Small intestine (tissue), 7 donors: ENCODE data around the gene DUS1L. TPM values are rescaled to one million over a fixed set of nuclear protein-coding genes. Genes with fewer than 3 reads are reported as not detected.

Source experiments
- DNase-seq, 2 donors: peaks; one replicate each; pipeline versions ENCODE4 v3.0.0 to v3.0.0-alpha.2; 2013
- FAIRE-seq: peaks from 2 replicates; lab custom pipeline; 2012; peaks lifted over from hg19 to GRCh38; lab: Jason Lieb, UNC
- H3K27ac ChIP-seq, 3 donors: one replicate each; pipeline ENCODE4 v1.5.1; 2013; ENCODE audit warnings: low read length in 2 of 3, mild to moderate bottlenecking in 2 of 3, control low read depth in 1 of 3, inconsistent platforms in 1 of 3, low read depth in 1 of 3, moderate library complexity in 1 of 3
- H3K27me3 ChIP-seq, 3 donors: one replicate each; pipeline ENCODE4 v1.6.1; 2013; ENCODE audit warnings: low read length in 3 of 3, inconsistent platforms in 1 of 3; ENCODE audit not compliant: control insufficient read depth in 3 of 3, insufficient read depth in 3 of 3
- H3K36me3 ChIP-seq, 3 donors: one replicate each; pipeline ENCODE4 v1.6.1; 2013; ENCODE audit warnings: low read length in 3 of 3, inconsistent platforms in 1 of 3, low read depth in 1 of 3, mild to moderate bottlenecking in 1 of 3, moderate library complexity in 1 of 3; ENCODE audit not compliant: control insufficient read depth in 3 of 3, insufficient read depth in 2 of 3
- H3K4me1 ChIP-seq, 3 donors: one replicate each; pipeline ENCODE4 v1.6.1; 2013; ENCODE audit warnings: low read length in 2 of 3, inconsistent platforms in 1 of 3, low read depth in 1 of 3, mild to moderate bottlenecking in 1 of 3, moderate library complexity in 1 of 3; ENCODE audit not compliant: control insufficient read depth in 3 of 3, insufficient read depth in 2 of 3
- H3K4me3 ChIP-seq, 3 donors: one replicate each; pipeline ENCODE4 v1.5.1; 2013; ENCODE audit warnings: low read length in 3 of 3, control low read depth in 1 of 3, inconsistent platforms in 1 of 3, low read depth in 1 of 3, mild to moderate bottlenecking in 1 of 3, moderate library complexity in 1 of 3
- H3K9me3 ChIP-seq, 2 donors: one replicate each; pipeline ENCODE4 v1.6.1; 2013; ENCODE audit warnings: low read depth in 1 of 2, low read length in 1 of 2; ENCODE audit not compliant: control insufficient read depth in 2 of 2, insufficient read depth in 1 of 2
- WGBS, 3 donors: extraction: QIAGEN DNeasy Blood & Tissue Kit; methylation state at CpG; one replicate each; pipeline ENCODE4 v1.1.7; 2013; 5-methylcytosine and 5-hydroxymethylcytosine counted together
- polyA plus RNA-seq, 4 donors: library from polyadenylated mRNA; stranded (reverse) in 3 of 4; unstranded in 1 of 4; fragments of 200-250 nt in 3 of 4; fragments of 120-200 nt in 1 of 4; gene quantifications; one replicate each; pipeline versions ENCODE4 v1.2.1 to v1.2.3, GENCODE V29; 2013
- donor health status: healthy with polysubstance abuse.
- donor health status: control.
- donor health status: control.
- donor health status: Bipolar disorder and iron deficiency.
- donor health status: healthy.

The DUS1L gene
- polyA plus RNA-seq, 4 donors = 86.6 to 170 (median 127) TPM

DNA sequence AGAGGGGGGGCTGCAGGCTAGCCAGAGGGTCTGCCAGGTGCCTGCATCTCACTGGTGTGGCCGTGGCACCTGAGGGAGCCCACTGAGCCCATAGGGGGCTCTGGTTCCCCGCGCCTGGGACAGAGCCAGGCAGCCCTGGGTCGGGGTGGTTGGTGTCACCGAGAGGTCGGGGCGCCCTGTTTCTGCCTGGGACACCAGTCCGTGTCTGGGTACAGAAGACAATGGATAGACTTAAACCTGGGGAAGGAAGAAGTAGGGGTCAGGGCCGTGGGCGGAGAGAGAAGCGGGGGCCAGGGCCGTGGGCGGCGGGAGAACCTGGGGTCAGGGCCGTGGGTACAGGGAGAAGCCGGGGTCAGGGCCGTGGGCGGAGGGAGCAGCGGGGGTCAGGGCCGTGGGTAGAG, 17.0 kb downstream of the DUS1L start:
- no peak overlapping the region for H3K4me3 ChIP-seq
- FAIRE-seq (no peak), DNase-seq (no peak)
- WGBS, 3 donors = 87 to 91% (median 89%) methylated on average over 17 to 20 of the region's 20 CpGs
- H3K36me3 ChIP-seq = peaks cover 0 to 50% (median 2%) of the 10 kb centered on the region in 3 donors
- no peaks in the 10 kb centered on the region for H3K27me3 ChIP-seq
- peaks cover 2 to 18% (median 4%) of the 10 kb centered on the region in 3 donors for H3K4me1 ChIP-seq
- no peak overlapping the region for H3K27ac ChIP-seq
- H3K9me3 ChIP-seq = no peaks in the 10 kb centered on the region

- H3K4me1 ChIP-seq = peaks cover 2 to 14% (median 3%) of the 10 kb centered on the region in 3 donors
- DNase-seq = no peak
- H3K4me3 ChIP-seq = no peak overlapping the region
- peaks cover 0 to 45% (median 2%) of the 10 kb centered on the region in 3 donors for H3K36me3 ChIP-seq
- no peaks in the 10 kb centered on the region for H3K9me3 ChIP-seq
- no peak overlapping the region for H3K27ac ChIP-seq
- no peaks in the 10 kb centered on the region for H3K27me3 ChIP-seq
- 91 to 93% (median 93%) methylated on average over 23 to 25 of the region's 25 CpGs for WGBS, 3 donors
- no peak for FAIRE-seq
Measured at GRCh38 chr17:82047914-82048570, 17.6 kb downstream of the DUS1L start.

- DNase-seq = no peak
- peaks cover 0 to 42% (median 2%) of the 10 kb centered on the region in 3 donors for H3K36me3 ChIP-seq
- H3K4me1 ChIP-seq = peaks cover 0 to 8% (median 1%) of the 10 kb centered on the region in 3 donors
- no peak overlapping the region for H3K4me3 ChIP-seq
- FAIRE-seq = no peak
- no peaks in the 10 kb centered on the region for H3K9me3 ChIP-seq
- no peaks in the 10 kb centered on the region for H3K27me3 ChIP-seq
- no peak overlapping the region for H3K27ac ChIP-seq
- 84 to 86% (median 86%) methylated on average over 24 of the region's 24 CpGs for WGBS, 3 donors
Measured at GRCh38 chr17:82047379-82047778, 18.2 kb downstream of the DUS1L start.

DNA sequence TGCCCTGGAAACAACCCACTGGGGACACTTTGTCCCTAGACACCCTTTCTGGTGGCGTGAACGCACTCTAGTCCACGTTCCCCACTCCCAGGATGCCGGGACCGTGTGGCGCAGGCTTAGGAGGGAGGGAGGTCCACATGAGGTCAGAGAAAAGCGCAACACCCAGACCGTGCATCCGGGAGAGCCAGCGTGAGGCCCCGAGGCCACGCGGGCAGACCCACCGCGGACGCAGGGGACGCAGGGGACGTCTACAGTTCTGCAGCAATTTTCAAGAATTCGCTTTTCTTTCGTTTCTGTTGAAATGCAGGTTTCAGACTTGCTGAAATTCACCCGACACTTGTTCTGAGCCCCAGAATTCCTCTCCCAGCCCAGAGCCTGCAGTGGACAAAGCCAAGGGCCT, 18.7 kb downstream of the DUS1L start:
- Histone ChIP-seq H3K4me1 (peaks cover 0 to 8% (median 1%) of the 10 kb centered on the region in 3 donors), H3K9me3 (no peaks in the 10 kb centered on the region), H3K27me3 (no peaks in the 10 kb centered on the region), H3K4me3 (no peak overlapping the region), H3K36me3 (peaks cover 0 to 42% (median 2%) of the 10 kb centered on the region in 3 donors), H3K27ac (no peak overlapping the region)
- FAIRE-seq (no peak), DNase-seq (no peak)
- WGBS, 3 donors = 92 to 94% (median 92%) methylated on average over 21 of the region's 21 CpGs

DNA sequence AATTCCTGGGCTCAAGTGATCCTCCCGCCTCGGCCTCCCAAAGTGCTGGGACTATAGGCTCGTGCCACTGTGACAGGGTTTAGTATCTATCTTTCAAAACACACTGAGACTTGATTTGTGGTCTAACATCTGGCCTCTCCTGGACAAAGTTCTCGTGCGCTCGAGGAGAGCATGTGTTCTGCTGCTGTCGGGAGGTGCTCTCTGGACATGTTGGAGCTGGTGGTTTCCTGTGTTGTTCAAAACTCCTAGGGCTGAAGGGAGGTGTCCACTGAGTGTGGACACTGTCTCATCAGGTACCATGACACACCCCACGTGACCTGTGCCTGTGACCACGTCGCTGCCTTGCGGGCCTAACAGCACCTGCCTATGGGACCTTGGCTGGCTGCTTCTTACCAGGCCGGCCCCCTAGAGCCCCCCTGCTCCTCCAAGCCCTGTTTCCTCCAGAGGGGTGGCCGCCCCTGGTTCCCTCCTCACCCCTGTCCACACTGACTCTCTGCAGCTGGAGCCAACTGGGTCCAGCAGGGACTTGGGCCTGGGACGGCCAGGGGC, 19.6 kb downstream of the DUS1L start:
- WGBS, 3 donors = 59 to 74% (median 60%) methylated on average over 14 of the region's 14 CpGs
- H3K27ac ChIP-seq = no peak overlapping the region
- H3K4me3 ChIP-seq = no peak overlapping the region
- peaks cover 0 to 8% (median 1%) of the 10 kb centered on the region in 3 donors for H3K4me1 ChIP-seq
- DNase-seq (no peak), FAIRE-seq (no peak)
- H3K27me3 ChIP-seq = no peaks in the 10 kb centered on the region
- no peaks in the 10 kb centered on the region for H3K9me3 ChIP-seq
- H3K36me3 ChIP-seq = peaks cover 0 to 42% (median 2%) of the 10 kb centered on the region in 3 donors

- DNase-seq (no peak), FAIRE-seq (no peak)
- H3K9me3 ChIP-seq = no peaks in the 10 kb centered on the region
- peaks cover 0 to 22% (median 2%) of the 10 kb centered on the region in 3 donors for H3K36me3 ChIP-seq
- 76 to 90% (median 88%) methylated on average over 16 of the region's 16 CpGs for WGBS, 3 donors
- no peaks in the 10 kb centered on the region for H3K4me1 ChIP-seq
- no peak overlapping the region for H3K27ac ChIP-seq
- H3K4me3 ChIP-seq = no peak overlapping the region
- H3K27me3 ChIP-seq = no peaks in the 10 kb centered on the region
Measured at GRCh38 chr17:82043507-82043906, 22.1 kb downstream of the DUS1L start.

- Histone ChIP-seq H3K27ac (no peak overlapping the region), H3K4me1 (peaks cover 0 to 5% (median 0%) of the 10 kb centered on the region in 3 donors), H3K27me3 (no peaks in the 10 kb centered on the region), H3K36me3 (peaks cover 0 to 14% (median 0%) of the 10 kb centered on the region in 3 donors), H3K9me3 (no peaks in the 10 kb centered on the region), H3K4me3 (no peak overlapping the region)
- FAIRE-seq (no peak), DNase-seq (no peak)
- 85 to 93% (median 92%) methylated on average over 9 of the region's 9 CpGs for WGBS, 3 donors
Measured at GRCh38 chr17:82042649-82043048, 23.0 kb downstream of the DUS1L start.

DNA sequence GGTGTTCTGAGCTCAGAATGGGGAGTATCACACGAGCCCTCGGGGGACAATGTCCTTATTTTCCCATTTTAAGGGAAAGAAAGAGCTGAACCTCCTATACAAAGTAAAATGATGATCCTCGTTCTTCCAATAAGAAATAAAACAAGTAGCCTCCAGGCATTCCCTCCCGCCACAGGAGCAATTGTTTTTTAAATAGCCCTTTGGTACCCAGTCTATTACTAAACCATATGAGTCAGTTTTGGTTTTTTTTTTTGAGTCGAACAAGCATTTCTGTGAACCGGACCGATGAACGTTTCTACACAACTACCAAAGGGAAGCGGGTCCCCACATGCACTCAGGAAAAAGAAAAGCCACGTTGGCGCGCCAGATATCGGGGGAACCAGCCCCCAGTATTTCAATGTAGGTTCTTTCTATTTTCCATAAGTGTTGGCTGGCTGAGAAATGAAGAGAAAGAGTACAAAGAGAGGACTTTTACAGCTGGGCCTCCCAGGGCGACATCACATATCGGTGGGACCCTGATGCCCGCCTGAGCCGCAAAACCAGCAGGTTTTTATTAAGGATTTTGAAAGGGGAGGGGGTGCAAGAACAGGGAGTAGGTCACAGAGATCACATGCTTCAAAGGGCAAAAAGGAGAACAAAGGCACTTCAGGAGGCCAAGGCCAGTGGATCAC, 24.3 kb downstream of the DUS1L start:
- FAIRE-seq = no peak
- no peaks in the 10 kb centered on the region for H3K9me3 ChIP-seq
- WGBS, 3 donors = 86 to 88% (median 86%) methylated on average over 17 of the region's 17 CpGs

More for the DNA sequence above, 24.3 kb downstream of the DUS1L start:
- H3K27me3 ChIP-seq = no peaks in the 10 kb centered on the region
- H3K4me1 ChIP-seq = peaks cover under 1 to 13% (median 3%) of the 10 kb centered on the region in 3 donors
- H3K36me3 ChIP-seq = peaks cover 0 to 5% (median 0%) of the 10 kb centered on the region in 3 donors
- no peak for DNase-seq
- H3K4me3 ChIP-seq = no peak overlapping the region
- H3K27ac ChIP-seq = no peak overlapping the region
